ENCODE results near the gene PRKAA1.
"Not testable (repeated sequence)": the region's sequence is repeated elsewhere in the genome, so short reads cannot be mapped to it uniquely, and the experiment has no call there.

PRKAA1 gene

DNA sequence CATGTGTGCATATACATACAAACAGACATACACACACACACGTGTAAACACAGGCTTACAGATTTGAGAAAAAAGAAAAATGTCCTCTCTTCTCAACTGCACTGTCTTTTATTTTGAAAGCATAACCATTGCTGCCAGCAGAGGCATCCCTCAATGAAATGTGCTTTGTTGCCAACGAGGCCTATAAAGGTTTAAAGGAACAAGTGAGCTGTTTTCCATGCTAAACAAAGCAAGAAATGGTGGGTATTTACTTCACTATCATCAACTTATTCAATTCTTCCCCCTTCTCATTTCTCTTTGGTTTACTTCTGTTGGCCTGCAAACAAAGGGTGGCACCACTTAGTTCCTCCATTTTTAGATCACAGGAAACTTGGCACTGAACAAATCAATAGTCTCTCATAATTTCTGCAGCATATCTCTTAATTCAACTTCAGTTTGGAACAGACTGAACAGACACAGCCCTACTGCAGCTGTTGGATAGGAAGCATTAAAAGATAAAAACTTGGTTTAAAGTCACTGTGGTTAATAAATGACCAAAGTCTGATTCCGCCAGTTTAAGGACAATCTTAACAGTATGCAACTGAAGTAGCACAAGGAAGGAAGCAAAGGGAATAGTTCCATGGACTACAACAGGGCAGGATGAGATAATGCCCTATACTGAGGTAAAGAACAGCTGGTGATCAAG lies 64.2 kb downstream of the PRKAA1 start:
- H3K9me3 ChIP-seq (ENCODE audit: control insufficient read depth, low read length), result no peaks in the 10 kb centered on the region
- TF ChIP-seq, protein P1, sequence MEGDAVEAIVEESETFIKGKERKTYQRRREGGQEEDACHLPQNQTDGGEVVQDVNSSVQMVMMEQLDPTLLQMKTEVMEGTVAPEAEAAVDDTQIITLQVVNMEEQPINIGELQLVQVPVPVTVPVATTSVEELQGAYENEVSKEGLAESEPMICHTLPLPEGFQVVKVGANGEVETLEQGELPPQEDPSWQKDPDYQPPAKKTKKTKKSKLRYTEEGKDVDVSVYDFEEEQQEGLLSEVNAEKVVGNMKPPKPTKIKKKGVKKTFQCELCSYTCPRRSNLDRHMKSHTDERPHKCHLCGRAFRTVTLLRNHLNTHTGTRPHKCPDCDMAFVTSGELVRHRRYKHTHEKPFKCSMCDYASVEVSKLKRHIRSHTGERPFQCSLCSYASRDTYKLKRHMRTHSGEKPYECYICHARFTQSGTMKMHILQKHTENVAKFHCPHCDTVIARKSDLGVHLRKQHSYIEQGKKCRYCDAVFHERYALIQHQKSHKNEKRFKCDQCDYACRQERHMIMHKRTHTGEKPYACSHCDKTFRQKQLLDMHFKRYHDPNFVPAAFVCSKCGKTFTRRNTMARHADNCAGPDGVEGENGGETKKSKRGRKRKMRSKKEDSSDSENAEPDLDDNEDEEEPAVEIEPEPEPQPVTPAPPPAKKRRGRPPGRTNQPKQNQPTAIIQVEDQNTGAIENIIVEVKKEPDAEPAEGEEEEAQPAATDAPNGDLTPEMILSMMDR (IDR thresholded peaks at IDR 0.05), result no peak
- H3K4me3 ChIP-seq (ENCODE audit: low read depth, low read length), result no peak overlapping the region
- H3K9ac ChIP-seq, result no peak overlapping the region
- H2AFZ ChIP-seq, result no peak overlapping the region
- H3K4me2 ChIP-seq (ENCODE audit: low read length), result no peak overlapping the region
- H3K36me3 ChIP-seq (ENCODE audit: control insufficient read depth, insufficient read depth, low read length), result no peaks in the 10 kb centered on the region
- H3K27me3 ChIP-seq (ENCODE audit: control insufficient read depth, insufficient read depth, low read length), result no peaks in the 10 kb centered on the region
- H3K27ac ChIP-seq, result no peak overlapping the region
- H3K79me2 ChIP-seq, result peaks cover 30% of the 10 kb centered on the region
- no peaks in the 10 kb centered on the region for H3K4me1 ChIP-seq

DNA sequence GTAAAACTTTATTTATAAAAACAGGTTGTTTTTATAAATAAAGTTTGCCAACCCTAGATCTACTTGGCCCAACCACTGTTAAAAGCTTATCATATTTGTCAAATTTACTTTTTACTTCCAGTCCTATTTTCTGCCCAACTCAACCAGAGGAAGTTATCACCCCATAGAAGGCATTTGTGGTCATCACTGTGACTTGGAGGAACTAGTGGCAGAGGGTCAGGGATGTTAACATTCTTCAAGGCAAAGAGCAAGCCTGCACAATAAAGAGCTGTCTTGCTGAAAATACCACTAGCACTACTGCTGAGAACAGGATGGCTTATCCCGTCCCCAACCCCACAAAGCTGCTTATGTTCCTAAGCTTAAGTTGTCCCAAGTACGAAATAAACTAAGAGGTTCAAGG lies 64.7 kb downstream of the PRKAA1 start:
- no peak overlapping the region for H3K27ac ChIP-seq

DNA sequence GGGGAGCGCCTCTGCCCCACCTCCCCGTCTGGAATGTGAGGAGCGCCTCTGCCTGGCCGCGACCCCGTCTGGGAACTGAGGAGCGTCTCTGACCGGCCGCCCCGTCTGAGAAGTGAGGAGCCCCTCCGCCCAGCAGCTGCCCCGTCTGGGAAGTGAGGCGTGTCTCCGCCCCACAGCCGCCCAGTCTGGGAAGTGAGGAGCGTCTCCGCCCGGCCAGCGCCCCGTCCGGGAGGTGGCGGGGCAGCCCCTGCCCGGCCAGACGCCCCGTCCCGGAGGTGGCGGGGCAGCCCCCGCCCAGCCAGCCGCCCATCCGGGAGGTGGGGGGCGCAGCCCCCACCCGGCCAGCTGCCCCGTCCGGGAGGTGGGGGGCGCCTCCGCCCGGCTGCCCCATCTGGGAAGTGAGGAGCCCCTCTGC lies 75.7 kb downstream of the PRKAA1 start:
- H3K9me3 ChIP-seq (ENCODE audit: control insufficient read depth, low read length); H3K36me3 ChIP-seq (ENCODE audit: control insufficient read depth, insufficient read depth, low read length); H3K4me3 ChIP-seq (ENCODE audit: low read depth, low read length); H3K27ac ChIP-seq; H2AFZ ChIP-seq; H3K4me2 ChIP-seq (ENCODE audit: low read length); H3K4me1 ChIP-seq; H3K79me2 ChIP-seq; H3K9ac ChIP-seq; H3K27me3 ChIP-seq (ENCODE audit: control insufficient read depth, insufficient read depth, low read length): not testable (repeated sequence)

More for the DNA sequence above, 64.7 kb downstream of the PRKAA1 start:
- no peaks in the 10 kb centered on the region for H3K36me3 ChIP-seq (ENCODE audit: control insufficient read depth, insufficient read depth, low read length)
- no peak overlapping the region for H2AFZ ChIP-seq
- no peaks in the 10 kb centered on the region for H3K9me3 ChIP-seq (ENCODE audit: control insufficient read depth, low read length)
- TF ChIP-seq, protein P1 (IDR thresholded peaks at IDR 0.05), result no peak
- no peaks in the 10 kb centered on the region for H3K27me3 ChIP-seq (ENCODE audit: control insufficient read depth, insufficient read depth, low read length)
- no peak overlapping the region for H3K4me2 ChIP-seq (ENCODE audit: low read length)
- peaks cover 30% of the 10 kb centered on the region for H3K79me2 ChIP-seq
- H3K4me1 ChIP-seq, result no peaks in the 10 kb centered on the region
- H3K9ac ChIP-seq, result no peak overlapping the region
- no peak overlapping the region for H3K4me3 ChIP-seq (ENCODE audit: low read depth, low read length)

DNA sequence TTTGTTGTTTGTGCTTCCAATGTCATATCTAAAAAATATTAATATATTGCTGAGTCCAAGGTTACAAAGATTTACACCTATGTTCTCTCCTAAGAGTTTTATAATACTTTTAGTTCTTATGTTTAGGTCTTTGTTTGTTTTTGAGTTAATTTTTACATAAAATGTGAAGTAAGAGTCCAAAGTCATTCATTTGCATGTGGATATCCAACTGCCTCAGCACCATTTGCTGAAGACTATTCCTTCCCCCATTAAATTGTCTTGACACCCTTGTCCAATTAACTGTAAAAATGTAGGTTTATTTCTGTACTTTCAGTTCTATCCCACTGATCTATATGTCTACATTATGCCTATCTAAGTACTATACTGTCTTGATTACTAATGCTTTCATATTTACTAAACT lies 78.1 kb downstream of the PRKAA1 start:
- Histone ChIP-seq H3K4me3 (ENCODE audit: low read depth, low read length) (no peak overlapping the region), H3K4me1 (no peaks in the 10 kb centered on the region), H3K27ac (no peak overlapping the region), H3K36me3 (ENCODE audit: control insufficient read depth, insufficient read depth, low read length) (no peaks in the 10 kb centered on the region), H3K27me3 (ENCODE audit: control insufficient read depth, insufficient read depth, low read length) (no peaks in the 10 kb centered on the region), H3K79me2 (peaks cover 4% of the 10 kb centered on the region), H3K4me2 (ENCODE audit: low read length) (no peak overlapping the region), H3K9me3 (ENCODE audit: control insufficient read depth, low read length) (no peaks in the 10 kb centered on the region), H2AFZ (no peak overlapping the region), H3K9ac (no peak overlapping the region)
- TF ChIP-seq, protein P1 (IDR thresholded peaks at IDR 0.05), result no peak

DNA sequence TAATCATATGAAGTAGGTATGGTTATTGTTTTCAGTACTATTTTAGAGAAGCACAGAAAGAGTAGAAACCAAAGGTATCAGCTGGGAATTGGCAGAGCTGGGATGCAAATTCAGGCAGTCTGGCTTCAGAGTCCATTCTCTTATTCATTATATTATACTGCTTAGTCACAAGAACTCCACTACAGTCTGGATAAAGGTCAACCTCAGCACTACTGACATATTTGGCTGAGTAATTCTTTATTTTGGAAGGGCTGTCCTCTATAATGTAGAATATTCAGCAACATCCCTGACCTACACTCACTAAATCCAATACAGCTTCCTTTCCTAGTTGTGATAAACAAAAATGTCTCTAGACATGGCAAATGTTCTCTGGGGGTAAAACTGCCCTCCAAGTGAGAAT lies 80.9 kb downstream of the PRKAA1 start:
- Histone ChIP-seq H3K27ac (no peak overlapping the region), H3K4me2 (ENCODE audit: low read length) (no peak overlapping the region), H3K79me2 (no peaks in the 10 kb centered on the region), H3K27me3 (ENCODE audit: control insufficient read depth, insufficient read depth, low read length) (no peaks in the 10 kb centered on the region), H3K36me3 (ENCODE audit: control insufficient read depth, insufficient read depth, low read length) (no peaks in the 10 kb centered on the region), H3K9me3 (ENCODE audit: control insufficient read depth, low read length) (no peaks in the 10 kb centered on the region), H3K4me1 (no peaks in the 10 kb centered on the region), H3K4me3 (ENCODE audit: low read depth, low read length) (no peak overlapping the region), H2AFZ (no peak overlapping the region), H3K9ac (no peak overlapping the region)
- TF ChIP-seq, protein P1 (IDR thresholded peaks at IDR 0.05), result no peak
